Colonic mucosa (tissue), 4 donors: ENCODE measurements around the gene ACOX2. TPM values are rescaled to one million over a fixed set of nuclear protein-coding genes. Genes with fewer than 3 reads are reported as not detected.

ENCODE experiments used
- DNase-seq: peaks from one replicate; pipeline ENCODE4 v3.0.0-alpha.2; 2020
- H3K27ac ChIP-seq: fragments of 200-600 bp; one replicate; pipeline ENCODE4 v1.8.0; 2021
- H3K27me3 ChIP-seq: fragments of 200-600 bp; one replicate; pipeline ENCODE4 v1.8.0; 2021
- H3K36me3 ChIP-seq: fragments of 200-600 bp; one replicate; pipeline ENCODE4 v1.8.0; 2021
- H3K4me1 ChIP-seq: fragments of 200-600 bp; one replicate; pipeline ENCODE4 v1.8.0; 2021; ENCODE audit warnings: mild to moderate bottlenecking
- H3K4me3 ChIP-seq: fragments of 200-600 bp; one replicate; pipeline ENCODE4 v1.8.0; 2021
- H3K9ac ChIP-seq, 2 donors: one replicate each; pipeline ENCODE4 v1.7.0; 2013; ENCODE audit warnings: control low read depth in 2 of 2, low read depth in 2 of 2, low read length in 2 of 2
- H3K9me3 ChIP-seq: fragments of 200-600 bp; one replicate; pipeline ENCODE4 v1.8.0; 2021
- CTCF ChIP-seq: fragments of 200-600 bp; IDR thresholded peaks from one replicate; pipeline ENCODE4 v1.8.0; 2022; ENCODE audit warnings: antibody characterized with exemption, mild to moderate bottlenecking
- intact Hi-C: fragments of 100-400 bp; cut with DNase I; formaldehyde crosslinking; loops from one replicate; pipeline ENCODE4 v1.14.1; 2022
- total RNA-seq, 2 donors: library from RNA; stranded (reverse); fragmentation: NEBNext Ultra II Directional in 1 of 2; extraction: Animal tissue kit (Norgen Biotek cat#: 25700) in 1 of 2; gene quantifications; one replicate each; pipeline ENCODE4 v1.2.1, GENCODE V29; 2021
- donor health status: healthy.
- donor health status: DM: no; HTN: no; CAD: no.
- donor health status: DM: no; HTN: no; CAD: no.

Gene ACOX2
- total RNA-seq, 2 donors from 2014 or later: 14.6 to 22.4 TPM

DNA sequence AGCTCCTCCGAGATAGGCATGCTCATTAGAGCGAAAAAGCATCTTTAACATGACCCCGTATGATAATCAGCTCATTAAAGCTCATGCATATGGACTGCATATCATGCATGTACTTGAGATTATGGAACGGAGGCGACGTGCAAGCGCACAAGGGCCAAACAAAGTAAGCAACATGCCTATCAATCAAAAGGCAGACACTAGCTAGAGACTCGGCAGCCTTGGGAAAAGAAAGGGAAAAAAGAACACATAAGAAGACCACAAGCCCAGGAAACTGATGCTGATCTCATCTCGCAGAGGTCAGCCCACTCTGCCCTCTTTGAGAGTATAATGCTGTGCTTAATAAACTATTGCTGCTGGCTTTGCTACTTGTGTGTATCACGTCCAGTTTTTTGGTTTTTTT lies 2.6 kb upstream of the ACOX2 start:
- TF ChIP-seq CTCF: no peak
- Histone ChIP-seq H3K36me3 (no peaks in the 10 kb centered on the region), H3K4me3 (no peak overlapping the region), H3K4me1 (peaks cover 24% of the 10 kb centered on the region), H3K27ac (no peak overlapping the region), H3K9ac (no peak overlapping the region), H3K27me3 (no peaks in the 10 kb centered on the region), H3K9me3 (no peaks in the 10 kb centered on the region)
- intact Hi-C loops: no loop called here
- no peak for DNase-seq

DNA sequence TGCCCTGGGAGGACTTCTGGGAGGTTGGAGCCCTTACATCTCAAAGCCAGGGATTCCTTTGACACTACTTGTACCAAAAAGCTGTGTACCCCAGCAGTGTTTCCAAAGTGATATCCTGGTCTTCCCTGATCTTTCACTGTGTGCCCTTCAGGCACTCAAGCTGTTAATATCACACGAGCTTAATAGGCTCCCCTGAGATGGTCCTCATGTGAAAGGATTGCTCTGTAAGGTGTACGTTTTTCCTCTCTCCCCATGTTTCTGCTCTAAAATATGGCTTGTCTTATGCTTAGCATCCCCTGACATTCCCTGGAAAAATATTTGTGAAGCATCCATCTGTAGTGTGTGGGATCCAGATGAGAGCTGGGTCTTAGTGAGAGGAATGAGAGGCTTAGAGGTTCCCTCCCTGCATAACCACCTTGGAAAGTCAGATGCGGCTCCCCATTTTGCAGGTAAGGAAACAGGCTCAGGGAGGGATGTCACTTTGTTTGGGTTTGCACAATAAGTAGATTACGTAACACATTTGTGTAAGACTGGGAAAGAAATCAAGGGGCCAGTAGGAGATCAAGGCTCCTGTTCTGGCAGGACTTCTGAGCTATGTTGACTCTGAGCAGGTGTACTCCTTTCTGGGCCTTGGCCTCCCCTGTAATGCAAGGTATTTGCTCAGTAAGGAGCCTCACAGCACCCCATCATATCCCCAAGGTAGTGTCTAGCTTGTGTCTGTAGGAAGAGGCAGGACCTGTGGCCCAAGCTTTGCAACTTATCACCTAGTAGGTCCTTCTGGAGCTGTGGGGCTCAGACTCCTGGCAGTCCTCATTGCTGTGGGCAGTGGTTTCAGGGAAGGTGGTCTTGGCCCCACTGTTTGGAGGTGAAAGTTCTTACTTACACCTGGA lies 667 bp upstream of the ACOX2 start:
- H3K27ac ChIP-seq: peak overlapping the region; percentile 76
- no peaks in the 10 kb centered on the region for H3K9me3 ChIP-seq
- H3K27me3 ChIP-seq: no peaks in the 10 kb centered on the region
- H3K9ac ChIP-seq: peak overlapping the region; percentile 66 to 88
- no peaks in the 10 kb centered on the region for H3K36me3 ChIP-seq
- TF ChIP-seq CTCF: no peak
- no peak for DNase-seq
- intact Hi-C loops: no loop called here
- no peak overlapping the region for H3K4me3 ChIP-seq
- peaks cover 27% of the 10 kb centered on the region for H3K4me1 ChIP-seq

GRCh38 chr3:58535531-58536500 lies 1.2 kb downstream of the ACOX2 start:
- peak overlapping the region in 1 of 2 donors; percentile 88 for H3K9ac ChIP-seq
- peaks cover 30% of the 10 kb centered on the region for H3K4me1 ChIP-seq

GRCh38 chr3:58534592-58535494 lies 2.1 kb downstream of the ACOX2 start:
- peak overlapping the region; percentile 76 for H3K27ac ChIP-seq
- DNase-seq: no peak
- TF ChIP-seq CTCF: no peak
- peaks cover 30% of the 10 kb centered on the region for H3K4me1 ChIP-seq
- no peak overlapping the region for H3K4me3 ChIP-seq
- no peaks in the 10 kb centered on the region for H3K36me3 ChIP-seq
- no peak overlapping the region for H3K9ac ChIP-seq
- no peaks in the 10 kb centered on the region for H3K27me3 ChIP-seq
- intact Hi-C loops: loop anchor here (5.0 kb wide), 2 partner anchors 73 to 213 kb away; no protein-coding TSS in a partner anchor
- H3K9me3 ChIP-seq: no peaks in the 10 kb centered on the region

More at GRCh38 chr3:58535531-58536500, 1.2 kb downstream of the ACOX2 start:
- TF ChIP-seq CTCF: no peak
- intact Hi-C loops: no loop called here
- H3K27ac ChIP-seq: peak overlapping the region; percentile 76
- DNase-seq: peak; percentile 86
- H3K27me3 ChIP-seq: no peaks in the 10 kb centered on the region
- no peaks in the 10 kb centered on the region for H3K36me3 ChIP-seq
- H3K9me3 ChIP-seq: no peaks in the 10 kb centered on the region
- no peak overlapping the region for H3K4me3 ChIP-seq
